Peyer's patch (tissue), 4 donors: ENCODE results near the gene BACH2.

Experiments
- POLR2A ChIP-seq, 2 donors: fragments of 450-650 bp; IDR thresholded peaks; one replicate each; pipeline ENCODE4 v1.5.1; 2017; ENCODE audit warnings: antibody characterized with exemption in 2 of 2, mild to moderate bottlenecking in 2 of 2, moderate library complexity in 2 of 2
- TF ChIP-seq, protein P1 (sequence below), 6 experiments: fragments of 450-650 bp in 4 of 6; fragments of 200-600 bp in 2 of 6; sonication (generic) in 1 of 6; IDR thresholded peaks; one replicate each; pipeline ENCODE4 v1.5.1; 2017 to 2019; ENCODE audit warnings: antibody characterized with exemption in 6 of 6, mild to moderate bottlenecking in 3 of 6, moderate library complexity in 1 of 6

DNA sequence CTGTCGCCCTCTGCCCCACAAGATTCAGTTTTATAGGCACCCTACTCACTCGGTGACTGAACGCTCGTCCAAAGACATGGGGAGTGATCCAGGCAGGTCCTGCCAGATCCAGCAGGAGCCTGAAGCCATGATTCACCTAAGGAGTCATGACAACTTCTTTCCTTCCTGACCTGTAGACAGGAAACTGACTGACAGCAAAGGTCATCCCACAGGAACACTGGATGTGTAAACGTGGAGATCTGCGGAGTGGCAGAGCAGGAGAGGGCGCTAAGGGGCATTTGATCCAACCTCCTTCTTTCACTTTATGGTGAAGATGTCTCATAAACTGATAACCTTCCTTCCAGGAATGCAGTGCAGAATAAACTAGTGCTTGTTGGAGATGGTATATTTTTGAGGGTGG is 210.1 kb downstream of the BACH2 start:
- TF ChIP-seq, protein P1, sequence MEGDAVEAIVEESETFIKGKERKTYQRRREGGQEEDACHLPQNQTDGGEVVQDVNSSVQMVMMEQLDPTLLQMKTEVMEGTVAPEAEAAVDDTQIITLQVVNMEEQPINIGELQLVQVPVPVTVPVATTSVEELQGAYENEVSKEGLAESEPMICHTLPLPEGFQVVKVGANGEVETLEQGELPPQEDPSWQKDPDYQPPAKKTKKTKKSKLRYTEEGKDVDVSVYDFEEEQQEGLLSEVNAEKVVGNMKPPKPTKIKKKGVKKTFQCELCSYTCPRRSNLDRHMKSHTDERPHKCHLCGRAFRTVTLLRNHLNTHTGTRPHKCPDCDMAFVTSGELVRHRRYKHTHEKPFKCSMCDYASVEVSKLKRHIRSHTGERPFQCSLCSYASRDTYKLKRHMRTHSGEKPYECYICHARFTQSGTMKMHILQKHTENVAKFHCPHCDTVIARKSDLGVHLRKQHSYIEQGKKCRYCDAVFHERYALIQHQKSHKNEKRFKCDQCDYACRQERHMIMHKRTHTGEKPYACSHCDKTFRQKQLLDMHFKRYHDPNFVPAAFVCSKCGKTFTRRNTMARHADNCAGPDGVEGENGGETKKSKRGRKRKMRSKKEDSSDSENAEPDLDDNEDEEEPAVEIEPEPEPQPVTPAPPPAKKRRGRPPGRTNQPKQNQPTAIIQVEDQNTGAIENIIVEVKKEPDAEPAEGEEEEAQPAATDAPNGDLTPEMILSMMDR (IDR thresholded peaks at IDR 0.05) = no peak
- TF ChIP-seq POLR2A (IDR thresholded peaks at IDR 0.05) = no peak
